A204.1 (cell line): ENCODE results near the gene NOMO2.
"Not testable (repeated sequence)": the region's sequence is repeated elsewhere in the genome, so short reads cannot be mapped to it uniquely, and the experiment has no call there.

Experiments
- FAIRE-seq: peaks from 2 replicates; lab custom pipeline; 2012; peaks lifted over from hg19 to GRCh38; lab: Jason Lieb, UNC

The NOMO2 gene

GRCh38 chr16:18561727-18562314, at the start of gene NOMO2:
TSS of gene NOMO2 (minus strand) at chr16:18562097. CDS start at chr16:18562040, 57 bp downstream.
- FAIRE-seq, result not testable (repeated sequence)

GRCh38 chr16:18610147-18610803, 48.4 kb upstream of the NOMO2 start:
- not testable (repeated sequence) for FAIRE-seq

GRCh38 chr16:18608271-18608670, 46.4 kb upstream of the NOMO2 start:
- not testable (repeated sequence) for FAIRE-seq

- FAIRE-seq, result not testable (repeated sequence)
These were observed 41.8 kb upstream of the NOMO2 start for GRCh38 chr16:18603572-18604246.

GRCh38 chr16:18598582-18598981, 36.7 kb upstream of the NOMO2 start:
- FAIRE-seq, result not testable (repeated sequence)

GRCh38 chr16:18597734-18598133, 35.8 kb upstream of the NOMO2 start:
- not testable (repeated sequence) for FAIRE-seq

GRCh38 chr16:18597319-18597718, 35.4 kb upstream of the NOMO2 start:
- FAIRE-seq, result not testable (repeated sequence)

GRCh38 chr16:18595796-18596195, 33.9 kb upstream of the NOMO2 start:
- not testable (repeated sequence) for FAIRE-seq

GRCh38 chr16:18594880-18595279, 33.0 kb upstream of the NOMO2 start:
- FAIRE-seq, result not testable (repeated sequence)

GRCh38 chr16:18593904-18594303, 32.0 kb upstream of the NOMO2 start:
- not testable (repeated sequence) for FAIRE-seq

- not testable (repeated sequence) for FAIRE-seq
These were observed 31.1 kb upstream of the NOMO2 start for GRCh38 chr16:18592982-18593381.

- FAIRE-seq, result not testable (repeated sequence)
These were observed 30.0 kb upstream of the NOMO2 start for GRCh38 chr16:18591908-18592307.

- FAIRE-seq, result not testable (repeated sequence)
These were observed 29.5 kb upstream of the NOMO2 start for GRCh38 chr16:18591441-18591840.

GRCh38 chr16:18589806-18590205, 27.9 kb upstream of the NOMO2 start:
- FAIRE-seq, result not testable (repeated sequence)

- FAIRE-seq, result not testable (repeated sequence)
These were observed 25.0 kb upstream of the NOMO2 start for GRCh38 chr16:18586560-18587540.

- not testable (repeated sequence) for FAIRE-seq
These were observed 23.9 kb upstream of the NOMO2 start for GRCh38 chr16:18585789-18586188.

GRCh38 chr16:18582902-18583301, 21.0 kb upstream of the NOMO2 start:
- no peak for FAIRE-seq

- FAIRE-seq, result not testable (repeated sequence)
These were observed 18.5 kb upstream of the NOMO2 start for GRCh38 chr16:18580396-18580795.

- FAIRE-seq, result not testable (repeated sequence)
These were observed 17.4 kb upstream of the NOMO2 start for GRCh38 chr16:18579261-18579660.

GRCh38 chr16:18577942-18578341, 16.0 kb upstream of the NOMO2 start:
- not testable (repeated sequence) for FAIRE-seq

GRCh38 chr16:18575945-18576344, 14.0 kb upstream of the NOMO2 start:
- not testable (repeated sequence) for FAIRE-seq
